NOMO-1 treated with dmso at 0.1 percent for 144 hours (cell line): ENCODE measurements around the gene NTRK2.

ENCODE experiments used
- DNase-seq: peaks from one replicate; lab custom pipeline; 2025; ENCODE audit not compliant: unreplicated experiment; lab: John Stamatoyannopoulos, UW

The NTRK2 gene

DNA sequence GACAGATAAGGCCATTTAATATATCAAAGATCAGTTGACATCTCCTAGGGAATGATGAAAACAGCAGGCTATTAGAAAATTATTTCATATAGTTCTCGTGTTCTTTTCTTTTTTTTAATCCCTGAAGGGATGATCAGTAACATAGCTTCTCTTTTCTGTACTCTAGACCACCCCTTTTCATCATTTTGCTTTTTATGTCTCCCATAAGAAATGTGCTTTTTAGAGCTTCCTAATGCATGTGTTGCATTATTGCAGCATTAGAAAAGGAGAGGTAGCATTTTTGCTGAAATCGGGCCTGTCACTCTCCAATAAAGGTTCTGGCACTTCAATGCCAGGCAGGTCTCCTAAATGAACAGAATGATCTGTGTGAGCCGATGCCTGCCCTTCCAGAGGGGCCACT, 143.3 kb downstream of the NTRK2 start:
- no peak for DNase-seq

DNA sequence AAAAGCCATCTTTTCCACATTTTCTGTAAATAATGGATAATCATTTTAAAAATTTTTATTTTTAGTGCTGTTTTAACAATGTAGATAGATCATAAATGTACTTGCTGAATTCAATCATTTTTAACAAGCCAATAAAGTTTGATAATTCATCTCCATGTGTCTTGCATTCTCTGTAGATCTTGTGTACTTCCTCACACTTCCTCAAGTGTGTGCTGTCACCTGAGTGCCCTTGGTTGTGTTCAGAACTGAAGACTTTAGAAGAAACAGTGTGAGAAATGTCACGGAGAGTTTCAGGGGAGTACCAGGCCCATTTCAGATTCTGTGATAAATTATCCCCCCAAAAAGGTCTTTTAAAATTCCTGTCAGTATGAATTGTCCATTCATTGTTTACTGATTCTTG, 146.0 kb downstream of the NTRK2 start:
- DNase-seq: no peak

DNA sequence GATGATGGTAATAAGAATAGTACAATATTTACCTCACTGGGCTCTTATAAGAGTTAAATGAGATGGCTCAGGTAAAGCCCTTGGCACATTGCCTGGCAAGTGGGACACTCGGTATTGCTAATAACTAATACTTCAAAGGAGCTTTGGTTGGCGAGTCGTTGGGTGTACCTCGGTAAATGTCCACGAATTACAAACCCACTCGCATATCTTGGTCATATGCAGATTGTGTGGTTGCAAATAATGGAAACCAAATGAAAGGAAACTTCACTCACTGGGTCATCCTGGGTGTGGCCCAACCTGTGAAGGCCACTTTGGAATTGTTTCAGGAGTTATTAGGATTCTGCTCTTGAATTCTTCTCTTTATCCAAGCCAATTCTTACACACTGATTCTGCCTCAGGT, 147.5 kb downstream of the NTRK2 start:
- no peak for DNase-seq

DNA sequence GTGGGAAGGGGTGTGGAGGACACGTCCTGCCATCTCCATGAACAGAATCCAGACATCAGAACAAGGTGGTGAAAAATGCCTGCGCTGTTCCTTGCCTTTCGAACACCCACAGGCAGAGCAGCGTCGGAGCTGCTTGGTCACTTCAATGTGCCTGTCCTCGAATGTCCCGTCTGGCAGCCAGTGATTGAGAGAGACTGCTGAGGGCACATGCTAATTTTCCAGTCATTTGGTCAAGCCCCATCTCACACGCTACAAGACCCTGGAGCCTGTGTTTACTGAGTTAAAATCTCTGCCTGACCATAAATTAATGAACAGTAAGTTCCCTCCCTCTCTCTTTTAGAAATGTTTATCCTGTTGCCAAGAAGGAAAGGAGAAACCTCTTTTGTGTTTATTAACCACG, 149.3 kb downstream of the NTRK2 start:
- no peak for DNase-seq

DNA sequence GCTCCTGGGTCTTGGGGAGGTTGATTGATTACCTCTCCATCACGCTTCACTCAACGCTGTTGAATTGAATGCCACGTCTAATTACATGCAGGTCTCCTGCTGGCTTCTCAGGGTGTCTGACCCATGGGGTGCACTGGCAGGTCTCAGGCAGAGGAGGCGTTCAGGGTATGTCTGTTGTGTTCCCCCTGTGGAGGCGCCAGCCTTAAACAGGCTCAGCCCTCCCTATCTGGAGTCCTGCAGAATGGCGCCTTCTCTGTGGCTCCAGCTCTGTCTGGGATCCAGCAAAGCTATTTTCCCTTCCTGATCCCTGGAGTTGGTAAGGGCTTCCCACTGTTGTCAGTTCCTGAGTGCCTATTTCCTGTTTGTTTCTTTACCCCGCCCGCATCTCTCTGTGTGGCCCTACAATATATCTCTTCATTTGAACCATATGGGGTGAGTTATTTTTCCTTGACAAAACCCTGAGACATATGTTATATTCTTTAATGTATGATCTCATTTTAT, 150.0 kb downstream of the NTRK2 start:
- DNase-seq: no peak

DNA sequence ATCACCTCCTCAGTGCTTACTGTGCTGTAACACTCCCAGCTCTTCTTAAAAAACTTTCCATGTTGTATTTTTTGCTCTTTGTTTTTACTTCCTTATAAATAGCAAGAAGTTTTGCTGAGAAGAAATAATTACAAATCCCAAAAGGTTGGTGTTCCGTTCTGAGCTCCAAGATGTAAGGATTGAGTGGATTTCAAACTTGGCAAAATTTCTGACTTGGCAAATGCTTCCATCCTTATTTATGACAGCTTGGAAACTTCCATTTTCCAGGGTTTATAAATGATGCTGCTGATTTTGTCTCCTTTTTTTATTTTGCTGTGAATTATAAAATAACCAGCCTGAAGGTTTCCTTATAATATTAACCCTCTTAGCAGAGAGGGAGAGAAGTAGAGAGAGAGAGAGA, 151.9 kb downstream of the NTRK2 start:
- DNase-seq: no peak

DNA sequence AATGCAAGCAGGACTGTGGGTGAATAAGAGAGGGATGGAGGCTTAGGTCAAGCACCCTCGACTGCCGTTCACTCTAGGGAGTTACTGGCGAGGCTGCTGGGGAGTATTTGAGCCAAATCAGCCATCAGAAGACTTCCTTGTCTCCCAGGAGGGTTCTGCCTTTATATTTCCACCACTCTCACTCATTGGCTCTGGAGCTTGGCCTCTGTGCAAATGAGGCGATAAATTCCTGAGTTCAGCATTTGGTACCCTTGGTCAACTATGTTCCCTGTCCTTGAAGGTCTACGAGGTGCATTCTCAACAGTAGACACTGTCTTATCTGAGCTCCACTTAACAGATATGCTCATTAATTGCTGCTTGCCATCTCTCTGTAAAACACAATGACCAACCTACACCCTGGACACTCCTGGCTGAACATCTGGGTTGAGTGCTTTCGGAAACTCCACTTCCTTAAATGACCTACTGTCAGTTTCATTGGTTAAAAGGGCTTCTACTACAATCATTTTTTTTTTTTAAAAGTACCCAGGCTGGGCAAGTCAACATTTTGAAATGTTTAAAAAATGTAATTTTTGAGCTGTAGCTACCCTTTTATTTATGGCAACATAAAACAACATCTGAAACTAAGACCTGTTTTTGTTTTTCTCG, 153.2 kb downstream of the NTRK2 start:
- DNase-seq: no peak

DNA sequence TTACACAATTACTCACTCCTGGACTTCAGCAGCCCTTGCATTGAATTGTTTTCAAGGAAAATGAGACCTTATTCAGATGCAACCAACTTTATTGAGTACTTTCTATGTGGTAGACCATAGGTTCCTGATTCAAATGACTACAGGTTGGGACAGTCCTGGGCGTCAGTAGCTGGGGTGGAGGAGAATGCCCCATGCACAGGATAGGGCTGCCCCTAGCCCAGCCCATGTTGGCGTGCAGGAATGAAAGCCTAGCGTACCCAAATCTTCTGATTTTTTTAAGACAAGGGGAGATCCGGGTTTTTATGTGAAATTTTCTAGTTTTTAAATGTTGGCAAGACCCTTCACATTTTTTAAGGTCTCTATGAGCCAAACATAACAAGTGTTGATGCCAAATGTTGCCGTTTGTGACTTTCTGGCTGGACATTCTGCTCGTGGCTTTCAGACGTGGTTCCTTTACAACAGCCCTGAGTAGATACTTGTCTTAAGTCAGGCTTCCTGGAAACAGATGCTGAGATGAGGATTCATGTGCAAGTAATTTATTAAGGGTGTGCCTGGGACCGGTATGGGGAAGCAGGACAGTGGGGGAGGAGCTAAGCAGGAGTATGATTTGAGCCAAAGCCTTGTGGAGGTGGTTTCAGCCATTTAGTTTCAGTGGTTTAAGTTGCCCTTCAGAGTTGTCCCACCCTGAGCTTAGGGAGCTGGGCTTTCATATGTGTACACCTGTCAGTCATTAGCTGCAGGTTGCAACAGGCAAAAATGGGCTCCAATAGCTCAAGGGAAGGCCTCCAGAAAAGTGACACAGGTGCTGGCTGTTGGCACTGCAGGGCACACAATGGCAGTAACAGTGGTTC, 154.1 kb downstream of the NTRK2 start:
- no peak for DNase-seq

DNA sequence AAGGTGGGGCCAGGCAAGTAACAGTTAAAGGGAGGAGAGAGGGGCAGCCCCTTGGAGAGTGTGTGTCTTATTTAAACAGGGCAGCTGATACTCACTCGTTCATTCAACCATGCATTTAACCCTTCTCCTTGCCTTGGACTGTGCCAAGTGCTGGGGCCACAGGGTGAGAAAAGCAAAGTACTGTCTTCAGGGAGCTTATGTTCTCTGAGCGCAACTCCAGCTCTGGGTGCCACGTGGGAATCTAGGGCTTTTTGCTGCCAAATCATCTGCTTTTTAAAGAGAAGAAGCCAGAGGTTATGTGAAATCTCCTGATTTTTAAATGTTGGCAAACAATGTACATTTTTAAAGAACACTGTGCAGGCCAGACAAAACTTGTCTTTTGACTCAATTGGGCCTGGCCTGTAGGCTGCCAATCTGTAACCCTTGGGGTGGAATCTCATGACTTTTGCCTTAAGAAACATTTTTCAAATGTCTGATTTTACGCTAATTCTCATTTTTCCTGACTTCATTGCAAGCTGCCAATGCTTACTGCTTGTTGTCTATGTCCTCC, 157.8 kb downstream of the NTRK2 start:
- DNase-seq: no peak

DNA sequence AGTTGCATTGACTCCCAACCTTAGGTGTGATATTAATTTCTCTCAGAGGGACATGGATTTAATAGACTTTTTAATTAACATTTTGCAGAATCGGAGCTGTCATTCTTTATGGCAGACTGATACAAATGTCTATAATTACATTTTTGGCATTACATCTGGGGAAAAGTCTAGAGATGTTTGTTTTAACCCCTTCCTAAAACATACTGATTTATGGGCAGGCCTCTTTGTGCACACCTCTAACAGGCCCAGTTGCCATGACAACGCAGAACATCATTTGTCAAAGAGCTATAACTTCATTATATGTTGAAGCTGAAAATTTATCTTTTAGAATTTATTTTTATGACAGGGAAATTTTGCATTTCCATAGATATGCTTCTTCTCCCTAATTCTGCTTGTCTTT, 158.5 kb downstream of the NTRK2 start:
- DNase-seq: no peak

DNA sequence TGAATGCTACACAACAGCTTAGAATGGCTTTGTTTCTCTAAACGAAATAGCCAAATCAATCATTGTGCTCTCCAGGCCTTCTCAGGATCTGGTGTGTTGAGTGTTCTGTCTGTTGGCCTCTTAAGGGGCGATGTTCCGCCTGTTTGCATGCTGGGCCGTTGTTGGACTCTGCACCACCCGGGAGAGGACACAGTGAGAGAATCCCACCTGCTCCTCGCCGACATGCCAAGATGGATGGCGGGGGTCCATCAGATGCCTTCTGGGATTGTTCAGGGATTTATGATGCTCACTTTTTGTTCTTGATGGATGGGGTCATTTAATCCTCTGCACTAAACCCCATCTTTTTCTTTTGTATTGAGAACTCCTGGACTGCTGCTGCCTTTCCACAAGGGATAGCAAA, 159.9 kb downstream of the NTRK2 start:
- DNase-seq: no peak

DNA sequence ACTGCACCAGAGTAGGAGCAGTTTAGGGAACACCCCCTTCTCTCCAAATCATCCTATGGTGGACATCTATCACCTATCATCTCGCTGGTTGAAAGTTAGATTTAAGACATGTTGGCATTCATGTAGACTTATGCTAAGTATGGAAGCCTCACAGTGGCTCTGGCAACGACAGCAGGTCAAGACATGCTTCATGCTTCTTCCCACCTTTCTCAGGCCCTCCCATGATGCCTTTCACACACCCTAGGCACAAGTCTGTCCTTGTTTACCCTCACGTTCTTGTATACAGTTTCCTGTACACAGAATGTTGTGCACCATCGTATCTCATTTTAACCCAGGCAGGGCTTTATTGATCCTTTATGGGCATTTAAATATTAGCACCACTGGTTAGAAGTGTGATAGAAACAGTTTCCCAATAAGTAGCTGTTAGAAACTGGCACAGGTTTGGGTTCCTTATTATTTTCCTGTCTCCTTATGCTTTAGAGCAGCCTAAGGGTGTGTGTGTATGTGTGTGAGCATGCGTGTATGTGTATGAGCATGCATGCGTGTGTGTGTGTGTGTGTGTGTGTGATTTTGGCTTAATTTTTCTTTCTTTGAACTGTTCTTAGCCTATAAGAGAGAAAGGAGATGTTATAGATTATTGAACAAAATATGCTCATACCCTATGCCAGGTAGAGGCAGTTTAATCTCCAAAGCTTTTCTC, 160.6 kb downstream of the NTRK2 start:
- DNase-seq: no peak

DNA sequence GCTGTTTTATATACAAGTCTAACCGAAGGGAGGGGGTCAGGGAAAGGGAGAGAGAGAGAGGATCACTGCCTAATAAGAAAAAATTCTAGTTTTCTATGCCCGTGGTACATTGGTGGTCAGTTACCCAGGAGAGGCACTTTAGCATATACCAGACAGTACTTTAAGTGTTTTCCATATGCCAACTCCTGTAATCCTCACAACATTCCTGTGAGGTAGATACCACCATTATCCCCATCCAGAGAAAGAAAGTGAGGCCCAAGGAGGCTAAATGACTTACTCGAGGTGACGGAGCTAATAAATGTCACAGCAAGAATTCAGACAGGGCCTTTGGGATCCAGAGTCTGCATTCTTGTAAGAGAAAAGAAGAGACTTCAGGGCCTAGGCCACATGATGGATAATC, 161.8 kb downstream of the NTRK2 start:
- DNase-seq: no peak

DNA sequence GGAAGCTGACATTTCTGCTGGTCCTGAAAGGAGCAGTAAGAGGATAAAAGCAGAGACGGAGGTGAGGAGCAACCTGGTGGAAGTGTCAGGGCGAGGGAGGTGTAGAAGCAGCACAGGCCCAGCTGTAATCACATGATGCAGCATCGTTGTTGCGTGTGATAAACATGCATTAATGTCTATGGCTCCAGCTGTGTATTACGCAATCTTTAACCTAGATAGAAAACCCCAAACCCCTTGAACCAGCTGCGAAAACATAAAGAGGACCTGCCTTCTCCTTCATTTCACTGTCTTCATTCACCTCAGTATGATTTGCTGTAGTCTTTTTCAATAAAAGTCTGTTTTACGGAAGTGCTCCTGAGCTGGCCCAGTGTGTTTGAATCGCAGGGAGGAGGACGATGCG, 162.9 kb downstream of the NTRK2 start:
- no peak for DNase-seq

DNA sequence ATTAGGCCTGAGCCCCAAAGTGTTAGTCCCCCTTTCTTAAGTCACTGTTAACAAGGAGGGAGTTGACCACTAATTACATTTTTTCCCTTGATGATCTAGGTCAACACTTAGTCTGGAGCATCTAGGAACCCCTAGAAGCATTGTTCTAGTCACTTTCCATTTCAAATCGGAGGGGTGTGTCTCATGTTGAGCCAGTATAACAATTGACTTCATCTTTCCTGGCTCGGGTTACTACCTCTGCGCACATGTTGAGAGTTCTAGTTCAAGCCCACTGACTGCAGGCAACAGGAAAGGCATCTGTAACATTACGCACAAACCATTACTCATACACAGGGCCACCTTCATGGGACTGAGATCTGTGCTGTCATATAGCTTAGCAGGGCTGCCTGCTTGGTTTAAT, 164.9 kb downstream of the NTRK2 start:
- no peak for DNase-seq

DNA sequence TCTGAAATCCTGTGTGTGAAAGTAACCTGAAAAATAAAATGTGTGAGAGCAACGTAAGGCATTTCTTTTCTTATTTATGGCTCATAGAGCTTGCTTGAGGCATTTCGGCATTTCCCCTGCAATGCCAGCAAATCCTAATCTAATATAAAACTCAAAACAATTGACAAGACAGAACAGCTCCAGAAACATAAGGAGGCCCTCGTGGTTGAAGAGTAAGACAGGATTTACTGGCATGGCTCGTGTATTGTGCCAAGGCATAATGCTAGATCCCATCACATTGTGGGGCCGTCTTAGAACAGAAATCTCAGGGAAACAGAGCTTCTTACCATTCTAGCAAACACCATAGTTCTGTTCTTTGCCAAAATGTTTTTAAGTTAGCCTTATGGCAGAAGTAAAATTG, 166.2 kb downstream of the NTRK2 start:
- no peak for DNase-seq

DNA sequence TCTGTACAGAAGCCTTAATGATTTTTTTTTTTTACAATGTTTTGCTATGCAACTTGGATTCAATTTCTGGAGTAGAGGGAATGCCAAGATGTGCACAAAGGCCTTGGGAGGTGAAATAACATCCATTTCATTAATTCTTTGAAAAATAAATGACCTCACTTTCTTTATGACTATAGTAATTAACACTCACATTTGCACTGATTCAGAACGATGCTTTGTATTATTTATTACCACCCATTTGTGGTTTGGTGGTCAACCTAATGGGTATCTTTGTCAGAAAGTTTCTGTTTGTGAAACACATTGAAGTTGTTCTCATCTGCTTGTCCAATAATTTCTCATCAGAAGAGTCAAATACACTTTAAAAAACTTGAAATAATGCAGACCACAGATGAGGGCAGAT, 169.3 kb downstream of the NTRK2 start:
- DNase-seq: no peak

DNA sequence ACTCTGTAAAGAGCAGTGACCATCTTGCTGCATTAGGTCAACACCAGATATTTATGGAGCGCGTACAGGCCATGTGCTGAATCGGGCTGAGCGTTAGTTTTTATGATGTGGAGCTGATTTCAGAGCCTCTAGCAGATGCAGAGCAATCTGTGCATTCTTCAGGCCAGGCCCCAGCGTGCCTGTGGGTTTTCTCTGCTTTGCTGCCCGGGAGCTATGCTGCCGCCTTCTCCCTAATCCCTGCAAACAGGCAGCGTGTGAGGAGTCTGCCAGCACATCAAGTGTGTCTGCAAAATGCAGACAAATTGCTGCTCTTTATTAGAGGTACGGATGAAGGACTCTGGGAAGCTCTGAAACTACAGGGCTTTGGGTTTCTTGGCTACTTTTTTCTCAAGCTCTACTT, 170.0 kb downstream of the NTRK2 start:
- no peak for DNase-seq

DNA sequence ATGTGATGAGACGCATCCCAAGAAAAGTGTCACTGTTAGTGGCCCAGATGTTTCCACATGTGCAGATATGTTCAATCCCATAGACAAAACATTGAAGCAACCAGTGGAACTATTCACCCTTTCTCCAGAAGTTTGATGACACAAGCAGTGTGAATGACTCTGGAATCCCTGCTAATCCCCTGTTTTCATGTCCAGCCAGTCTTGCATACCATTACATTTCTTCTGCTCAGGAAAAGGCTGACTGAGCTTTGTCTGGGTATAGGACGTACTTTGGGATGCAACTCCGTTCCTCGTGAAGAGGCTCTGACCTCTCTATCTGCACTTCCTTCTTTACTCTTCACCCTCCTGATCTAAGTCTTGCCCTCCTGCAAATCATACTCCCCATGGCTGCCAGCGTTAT, 172.4 kb downstream of the NTRK2 start:
- DNase-seq: no peak

DNA sequence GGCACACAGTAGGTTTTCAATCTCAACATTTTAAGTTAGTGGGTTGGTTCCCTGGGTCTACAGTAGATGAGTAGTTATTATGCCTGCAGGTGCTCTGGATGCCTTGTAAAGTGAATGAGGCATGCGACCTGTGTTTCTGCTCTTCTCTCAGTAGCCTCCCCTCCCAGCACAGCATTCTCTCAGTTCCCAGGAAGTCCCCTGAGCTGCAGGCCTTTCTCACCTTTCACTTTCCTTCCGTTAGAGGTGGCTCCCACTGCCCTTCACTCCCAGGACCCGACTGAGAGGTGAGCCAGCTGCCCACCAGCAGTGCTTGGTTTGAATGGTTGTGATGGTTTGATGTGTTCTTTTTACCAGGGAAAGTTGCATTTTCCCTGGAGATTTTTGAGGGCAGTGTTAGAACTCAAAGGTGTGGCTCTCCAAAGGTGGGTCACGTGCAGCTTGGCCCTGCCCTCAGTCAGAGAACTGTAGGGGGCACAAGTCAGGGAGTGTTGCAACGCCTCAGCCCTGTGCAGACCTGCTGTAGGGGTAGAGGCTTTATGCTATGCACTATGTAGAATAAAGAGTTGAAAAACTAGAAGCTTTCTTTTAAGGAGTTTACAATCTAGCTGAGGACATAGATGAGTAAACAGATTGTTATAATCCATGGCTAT, 173.8 kb downstream of the NTRK2 start:
- no peak for DNase-seq
